ENCODE data around the gene PCDHA5. TPM values are rescaled to one million over a fixed set of nuclear protein-coding genes. Genes with fewer than 3 reads are reported as not detected.
"Not testable (repeated sequence)": the region's sequence is repeated elsewhere in the genome, so short reads cannot be mapped to it uniquely, and the experiment has no call there.

Gene PCDHA5
- total RNA-seq, result not detected in 2 replicates

DNA sequence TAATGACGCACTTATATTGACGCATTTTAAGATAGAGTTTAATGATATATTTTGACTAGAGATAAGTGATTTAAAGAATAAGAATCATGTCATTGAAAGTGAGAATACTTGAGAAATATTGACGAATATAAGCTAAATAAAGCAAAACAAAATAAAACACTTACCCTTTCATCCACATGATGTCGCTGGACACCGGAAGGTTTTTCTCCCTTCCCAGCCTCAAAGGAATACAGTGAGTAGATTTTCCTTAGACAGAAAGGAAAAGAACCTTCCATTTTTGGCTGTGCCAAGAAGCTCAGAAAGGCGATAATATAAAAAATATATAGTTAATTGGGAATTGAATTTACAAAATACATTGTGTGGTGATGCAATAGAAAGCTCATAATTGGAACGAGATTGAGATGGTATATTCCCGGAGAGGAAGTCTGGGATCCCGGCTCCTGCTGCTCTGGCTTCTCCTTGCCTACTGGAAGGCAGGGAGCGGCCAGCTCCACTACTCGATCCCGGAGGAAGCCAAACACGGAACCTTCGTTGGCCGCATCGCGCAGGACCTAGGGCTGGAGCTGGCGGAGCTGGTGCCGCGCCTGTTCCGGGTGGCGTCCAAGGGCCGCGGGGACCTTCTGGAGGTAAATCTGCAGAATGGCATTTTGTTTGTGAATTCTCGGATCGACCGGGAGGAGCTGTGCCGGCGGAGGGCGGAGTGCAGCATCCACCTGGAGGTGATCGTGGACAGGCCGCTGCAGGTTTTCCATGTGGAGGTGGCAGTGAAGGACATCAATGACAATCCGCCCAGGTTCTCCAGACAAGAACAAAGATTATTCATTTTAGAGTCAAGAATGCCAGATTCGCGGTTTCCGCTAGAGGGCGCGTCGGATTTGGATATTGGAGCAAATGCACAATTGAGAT is at the start of gene PCDHA5:
Gene PCDHA5, plus strand, starts transcription at position 239 of the 906 bp plus-strand sequence.
- DNase-seq (ENCODE audit: low read depth), result no peak
- TF ChIP-seq CTCF (conservative IDR thresholded peaks at IDR 0.05; ENCODE audit: low read depth, low read length), result peak; percentile 53
- peak within 1 kb of the TSS; percentile 21 for H3K4me3 ChIP-seq (ENCODE audit: low read depth, low read length)

DNA sequence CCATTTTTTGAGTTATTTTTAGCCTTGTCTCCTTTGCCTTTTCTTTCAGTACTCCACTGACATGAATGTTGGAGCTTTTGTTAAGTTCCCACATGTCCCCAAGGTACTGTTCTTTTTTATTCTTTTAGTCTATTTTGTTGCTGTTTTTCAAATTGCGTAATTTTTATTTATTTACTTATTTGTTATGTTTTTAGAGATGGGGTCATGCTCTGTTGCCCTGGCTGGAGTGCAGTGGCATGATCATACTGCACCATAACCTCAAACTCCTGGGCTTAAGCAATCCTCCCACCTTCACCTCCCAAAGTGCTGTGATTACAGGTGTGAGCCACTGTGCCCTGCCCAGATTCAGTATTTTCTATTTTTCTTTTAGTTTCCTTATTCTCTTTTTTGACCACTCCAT is 40.9 kb upstream of the PCDHA5 start:
- DNase-seq (ENCODE audit: low read depth), result no peak
- H3K4me3 ChIP-seq (ENCODE audit: low read depth, low read length), result no peak overlapping the region
- TF ChIP-seq CTCF (conservative IDR thresholded peaks at IDR 0.05; ENCODE audit: low read depth, low read length), result no peak

DNA sequence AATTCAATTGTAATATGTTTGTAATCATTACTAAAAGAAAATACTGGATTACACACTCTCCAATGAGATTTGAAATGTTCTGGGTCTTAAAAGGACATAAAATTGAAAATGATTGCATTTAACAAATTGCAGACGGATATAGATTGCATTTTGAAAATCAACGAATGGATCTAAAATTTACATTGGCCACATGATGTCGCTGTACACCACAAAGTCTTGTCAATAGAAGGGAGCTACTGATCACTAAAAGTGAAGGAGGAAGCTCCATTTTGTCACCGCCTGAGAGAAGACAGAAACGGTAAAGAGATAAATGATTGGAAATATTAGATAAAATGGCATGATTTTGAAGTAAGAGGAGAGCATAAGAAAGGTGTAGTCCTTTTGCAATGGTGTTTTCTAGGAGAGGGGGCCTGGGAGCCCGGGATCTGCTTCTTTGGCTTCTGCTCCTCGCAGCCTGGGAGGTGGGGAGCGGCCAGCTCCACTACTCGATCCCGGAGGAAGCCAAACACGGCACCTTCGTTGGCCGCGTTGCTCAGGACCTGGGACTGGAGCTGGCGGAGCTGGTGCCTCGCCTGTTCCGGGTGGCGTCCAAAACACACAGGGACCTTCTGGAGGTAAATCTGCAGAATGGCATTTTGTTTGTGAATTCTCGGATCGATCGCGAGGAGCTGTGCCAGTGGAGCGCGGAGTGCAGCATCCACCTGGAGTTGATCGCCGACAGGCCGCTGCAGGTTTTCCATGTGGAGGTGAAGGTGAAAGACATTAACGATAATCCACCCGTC is 35.3 kb upstream of the PCDHA5 start, which contains the start of gene PCDHA1:
Gene PCDHA1, plus strand, starts transcription at position 236 of the 782 bp plus-strand sequence.
- TF ChIP-seq CTCF (conservative IDR thresholded peaks at IDR 0.05; ENCODE audit: low read depth, low read length), result peak; percentile 19
- H3K4me3 ChIP-seq (ENCODE audit: low read depth, low read length), result no peak within 1 kb of the TSS
- no peak for DNase-seq (ENCODE audit: low read depth)

DNA sequence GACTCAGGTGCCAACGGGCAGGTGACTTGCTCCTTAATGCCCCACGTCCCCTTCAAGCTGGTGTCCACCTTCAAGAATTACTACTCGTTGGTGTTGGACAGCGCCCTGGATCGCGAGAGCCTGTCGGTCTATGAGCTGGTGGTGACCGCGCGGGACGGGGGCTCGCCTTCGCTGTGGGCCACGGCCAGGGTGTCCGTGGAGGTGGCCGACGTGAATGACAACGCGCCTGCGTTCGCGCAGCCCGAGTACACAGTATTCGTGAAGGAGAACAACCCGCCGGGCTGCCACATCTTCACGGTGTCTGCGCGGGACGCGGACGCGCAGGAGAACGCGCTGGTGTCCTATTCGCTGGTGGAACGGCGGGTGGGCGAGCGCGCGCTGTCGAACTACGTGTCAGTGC is 34.0 kb upstream of the PCDHA5 start:
- not testable (repeated sequence) for DNase-seq (ENCODE audit: low read depth); H3K4me3 ChIP-seq (ENCODE audit: low read depth, low read length)

- H3K4me3 ChIP-seq (ENCODE audit: low read depth, low read length); DNase-seq (ENCODE audit: low read depth): not testable (repeated sequence)
These were observed 33.4 kb upstream of the PCDHA5 start for GRCh38 chr5:140787849-140788504.

GRCh38 chr5:140791089-140791488 is 30.3 kb upstream of the PCDHA5 start:
- no peak overlapping the region for H3K4me3 ChIP-seq (ENCODE audit: low read depth, low read length)
- no peak for TF ChIP-seq CTCF (conservative IDR thresholded peaks at IDR 0.05; ENCODE audit: low read depth, low read length)
- DNase-seq (ENCODE audit: low read depth), result no peak

DNA sequence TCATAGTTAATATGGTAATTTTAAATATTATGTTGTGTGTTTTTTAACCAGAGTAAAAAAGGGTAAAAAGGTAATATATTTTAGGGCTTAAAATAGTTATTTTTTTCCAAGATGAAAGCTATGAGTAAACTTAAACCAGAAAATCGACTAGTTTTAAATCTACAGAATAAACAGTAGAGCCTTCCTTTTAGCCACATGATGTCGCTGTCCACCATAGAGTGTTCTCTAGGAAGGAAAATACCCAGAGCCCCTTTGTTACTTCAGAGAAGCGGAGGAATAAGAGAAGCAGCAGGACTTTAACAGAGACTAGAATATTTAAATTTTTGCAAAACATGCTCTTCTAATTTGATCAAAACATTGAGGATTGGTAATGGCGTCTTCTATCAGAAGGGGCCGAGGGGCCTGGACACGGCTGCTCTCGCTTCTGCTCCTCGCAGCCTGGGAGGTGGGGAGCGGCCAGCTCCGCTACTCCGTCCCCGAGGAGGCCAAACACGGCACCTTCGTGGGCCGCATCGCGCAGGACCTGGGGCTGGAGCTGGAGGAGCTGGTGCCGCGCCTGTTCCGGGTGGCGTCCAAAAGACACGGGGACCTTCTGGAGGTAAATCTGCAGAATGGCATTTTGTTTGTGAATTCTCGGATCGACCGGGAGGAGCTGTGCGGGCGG is 26.7 kb upstream of the PCDHA5 start, which contains the start of gene PCDHA2:
Gene PCDHA2, plus strand, starts transcription at position 258 of the 664 bp plus-strand sequence.
- DNase-seq (ENCODE audit: low read depth), result no peak
- H3K4me3 ChIP-seq (ENCODE audit: low read depth, low read length), result peak within 1 kb of the TSS; percentile 36
- TF ChIP-seq CTCF (conservative IDR thresholded peaks at IDR 0.05; ENCODE audit: low read depth, low read length), result peak; percentile 39
